Measurements from ENCODE around the gene NCKAP1. TPM values are rescaled to one million over a fixed set of nuclear protein-coding genes. Genes with fewer than 3 reads are reported as not detected.

NCKAP1 gene
- total RNA-seq, 6 experiments from 2014 or later, result 115 to 160 (median 146) TPM

GRCh38 chr2:182949052-182949451 is 89.2 kb downstream of the NCKAP1 start:
- TF ChIP-seq CTCF (IDR thresholded peaks at IDR 0.05), result no peak
- peaks cover 50% of the 10 kb centered on the region for H3K4me1 Mint-ChIP-seq (ENCODE audit: low read depth)
- peak overlapping the region; percentile 69; the same call in 1 of the 2 replicates for H3K27ac Mint-ChIP-seq
- no peaks in the 10 kb centered on the region for H3K27me3 Mint-ChIP-seq (ENCODE audit: insufficient read depth)
- no peak overlapping the region for H3K4me3 Mint-ChIP-seq
- peaks cover 31% of the 10 kb centered on the region for H3K36me3 Mint-ChIP-seq (ENCODE audit: low read depth)
- no peak for DNase-seq
- no peaks in the 10 kb centered on the region for H3K9me3 Mint-ChIP-seq

- Mint-ChIP-seq H3K9me3 (no peaks in the 10 kb centered on the region), H3K4me3 (no peak overlapping the region), H3K4me1 (ENCODE audit: low read depth) (peaks cover 33% of the 10 kb centered on the region), H3K27me3 (ENCODE audit: insufficient read depth) (no peaks in the 10 kb centered on the region), H3K27ac (peak overlapping the region; percentile 41), H3K36me3 (ENCODE audit: low read depth) (peaks cover 31% of the 10 kb centered on the region)
- no peak for TF ChIP-seq CTCF (IDR thresholded peaks at IDR 0.05)
- peak; percentile 6 for DNase-seq
Measured at GRCh38 chr2:182946958-182947369, 91.3 kb downstream of the NCKAP1 start.

GRCh38 chr2:182943339-182943738 is 94.9 kb downstream of the NCKAP1 start:
- Mint-ChIP-seq H3K9me3 (no peaks in the 10 kb centered on the region), H3K27ac (no peak overlapping the region), H3K4me3 (no peak overlapping the region), H3K27me3 (ENCODE audit: insufficient read depth) (no peaks in the 10 kb centered on the region; the same call in 1 of the 2 replicates), H3K36me3 (ENCODE audit: low read depth) (peaks cover 44% of the 10 kb centered on the region), H3K4me1 (ENCODE audit: low read depth) (peaks cover 26% of the 10 kb centered on the region)
- no peak for DNase-seq
- no peak for TF ChIP-seq CTCF (IDR thresholded peaks at IDR 0.05)

- Mint-ChIP-seq H3K27ac (no peak overlapping the region), H3K4me3 (no peak overlapping the region), H3K36me3 (ENCODE audit: low read depth) (peaks cover 50% of the 10 kb centered on the region), H3K4me1 (ENCODE audit: low read depth) (peaks cover 32% of the 10 kb centered on the region), H3K9me3 (no peaks in the 10 kb centered on the region), H3K27me3 (ENCODE audit: insufficient read depth) (no peaks in the 10 kb centered on the region; the same call in 1 of the 2 replicates)
- no peak for DNase-seq
- TF ChIP-seq CTCF (IDR thresholded peaks at IDR 0.05), result no peak
Measured at GRCh38 chr2:182942756-182943155, 95.5 kb downstream of the NCKAP1 start.

- DNase-seq, result no peak
- Mint-ChIP-seq H3K36me3 (ENCODE audit: low read depth) (peaks cover 48% of the 10 kb centered on the region), H3K27ac (peak overlapping the region; percentile 29; the same call in 1 of the 2 replicates)
Measured at GRCh38 chr2:182941919-182942318, 96.3 kb downstream of the NCKAP1 start.

More at GRCh38 chr2:182941919-182942318, 96.3 kb downstream of the NCKAP1 start:
- peaks cover 29% of the 10 kb centered on the region for H3K4me1 Mint-ChIP-seq (ENCODE audit: low read depth)
- H3K9me3 Mint-ChIP-seq, result no peaks in the 10 kb centered on the region
- H3K4me3 Mint-ChIP-seq, result no peak overlapping the region
- TF ChIP-seq CTCF (IDR thresholded peaks at IDR 0.05), result no peak
- no peaks in the 10 kb centered on the region; the same call in 1 of the 2 replicates for H3K27me3 Mint-ChIP-seq (ENCODE audit: insufficient read depth)
